Measurements from ENCODE around the gene IPO4. TPM values are rescaled to one million over a fixed set of nuclear protein-coding genes. Genes with fewer than 3 reads are reported as not detected.

Gene IPO4
- total RNA-seq, 1 experiment from 2014 or later: 102 TPM

- H3K9ac ChIP-seq (ENCODE audit: low read length): no peak overlapping the region
- no TSS peak for BruUV-seq (replicated peaks)
- RAD21 ChIA-PET (ENCODE audit: low non-redundant PET in 1 of 2, low total read pairs in 2 of 2, uncharacterized antibody in 2 of 2, unreplicated experiment in 2 of 2): no interaction called here
These were observed 33.5 kb downstream of the IPO4 start for GRCh38 chr14:24155100-24155499.

GRCh38 chr14:24151404-24152080 is 37.1 kb downstream of the IPO4 start:
- Histone ChIP-seq H3K27ac (ENCODE audit: low read depth, low read length) (no peak overlapping the region), H4K20me1 (ENCODE audit: insufficient read depth) (no peaks in the 10 kb centered on the region), H3K4me3 (replicated peaks in 1 of 2; ENCODE audit: low read depth in 1 of 2, low read length in 2 of 2) (no peak overlapping the region), H3K4me1 (ENCODE audit: control insufficient read depth in 1 of 2, insufficient read depth in 2 of 2, low read length in 2 of 2) (peaks cover 5 to 7% of the 10 kb centered on the region in 2 experiments), H3K79me2 (ENCODE audit: insufficient read depth, low read length) (peaks cover 36% of the 10 kb centered on the region), H3K9me3 (ENCODE audit: control insufficient read depth in 1 of 2, insufficient read depth in 1 of 2, low read depth in 1 of 2, low read length in 2 of 2) (no peaks in the 10 kb centered on the region), H3K36me3 (ENCODE audit: control insufficient read depth in 1 of 2, insufficient read depth in 2 of 2, low read length in 2 of 2) (peaks cover 39 to 48% of the 10 kb centered on the region in 2 experiments), H3K4me2 (ENCODE audit: low read length) (no peak overlapping the region), H3K9me2 (ENCODE audit: insufficient read depth) (no peaks in the 10 kb centered on the region), H2AFZ (ENCODE audit: low read depth, low read length, poor library complexity, severe bottlenecking) (no peak overlapping the region), H3K9ac (ENCODE audit: low read length) (no peak overlapping the region), H3K27me3 (ENCODE audit: insufficient read depth, low read length) (no peaks in the 10 kb centered on the region)
- DNase-seq (ENCODE audit: low read depth, low spot score): no peak
- POLR2A ChIA-PET: interaction anchor here (1.8 kb wide), 1 partner anchor 10 kb away, joined by 4 read pairs; the partner anchor contains the start of gene EMC9
- CTCF ChIA-PET: no interaction called here
- BruUV-seq (replicated peaks): no TSS peak
- ATAC-seq: no peak
- intact Hi-C loops (cut with micrococcal nuclease): no loop called here
- RAD21 ChIA-PET (ENCODE audit: low non-redundant PET in 1 of 2, low total read pairs in 2 of 2, uncharacterized antibody in 2 of 2, unreplicated experiment in 2 of 2): no interaction called here
- TF ChIP-seq YY1 (IDR thresholded peaks at IDR 0.05; ENCODE audit: extremely low read depth, insufficient replicate concordance, low read depth, low read length) (no peak), ZFX (IDR thresholded peaks at IDR 0.05) (no peak), POLR2AphosphoS5 (IDR thresholded peaks at IDR 0.05; ENCODE audit: low read depth, low read length) (no peak), EZH2phosphoT487 (IDR thresholded peaks at IDR 0.05; ENCODE audit: borderline replicate concordance) (no peak), SP1 (IDR thresholded peaks at IDR 0.05; ENCODE audit: low read depth) (no peak), ELF1 (IDR thresholded peaks at IDR 0.05; ENCODE audit: borderline replicate concordance, low read depth) (no peak), EGR1 (IDR thresholded peaks at IDR 0.05; ENCODE audit: low read depth) (no peak), EZH2 (IDR thresholded peaks at IDR 0.05) (no peak), ZBTB33 (IDR thresholded peaks at IDR 0.05; ENCODE audit: extremely low read depth, insufficient replicate concordance, low read length) (no peak), CEBPB (IDR thresholded peaks at IDR 0.05; ENCODE audit: low read depth) (no peak), RAD21 (IDR thresholded peaks at IDR 0.05; ENCODE audit: low read depth) (no peak)

More at GRCh38 chr14:24155100-24155499, 33.5 kb downstream of the IPO4 start:
- H3K27ac ChIP-seq (ENCODE audit: low read depth, low read length): no peak overlapping the region
- no peaks in the 10 kb centered on the region for H4K20me1 ChIP-seq (ENCODE audit: insufficient read depth)
- H2AFZ ChIP-seq (ENCODE audit: low read depth, low read length, poor library complexity, severe bottlenecking): no peak overlapping the region
- no peaks in the 10 kb centered on the region for H3K27me3 ChIP-seq (ENCODE audit: insufficient read depth, low read length)
- ATAC-seq: no peak
- no peaks in the 10 kb centered on the region for H3K9me3 ChIP-seq (ENCODE audit: control insufficient read depth in 1 of 2, insufficient read depth in 1 of 2, low read depth in 1 of 2, low read length in 2 of 2)
- ChIA-PET CTCF (interaction anchor here (1.9 kb wide), 1 partner anchor 9 kb away, joined by 7 read pairs; the partner anchor contains the start of gene PSME2), POLR2A (interaction anchor here (1.0 kb wide), 1 partner anchor 41 kb away, joined by 3 read pairs; the partner anchor contains the start of gene DCAF11)
- peaks cover 8% of the 10 kb centered on the region; the same call in 1 of the 2 replicates for H3K79me2 ChIP-seq (ENCODE audit: insufficient read depth, low read length)
- H3K4me3 ChIP-seq (replicated peaks in 1 of 2; ENCODE audit: low read depth in 1 of 2, low read length in 2 of 2): no peak overlapping the region
- intact Hi-C loops (cut with micrococcal nuclease): no loop called here
- H3K4me2 ChIP-seq (ENCODE audit: low read length): no peak overlapping the region
- H3K4me1 ChIP-seq (ENCODE audit: control insufficient read depth in 1 of 2, insufficient read depth in 2 of 2, low read length in 2 of 2): peaks cover under 1% of the 10 kb centered on the region in 2 experiments; a peak in 2 of 4 replicates
- TF ChIP-seq CBX3 (IDR thresholded peaks at IDR 0.05; ENCODE audit: low read depth) (no peak), CEBPB (IDR thresholded peaks at IDR 0.05; ENCODE audit: low read depth) (no peak), FOSL1 (IDR thresholded peaks at IDR 0.05; ENCODE audit: low read depth) (no peak), ZNF274 (IDR thresholded peaks at IDR 0.05; ENCODE audit: low read depth, low read length) (no peak), EGR1 (IDR thresholded peaks at IDR 0.05; ENCODE audit: low read depth) (no peak), POLR2A (IDR thresholded peaks at IDR 0.05; ENCODE audit: borderline replicate concordance, extremely low read depth, insufficient read depth, insufficient read length) (no peak), MAX (IDR thresholded peaks at IDR 0.05) (no peak)
- no peaks in the 10 kb centered on the region for H3K9me2 ChIP-seq (ENCODE audit: insufficient read depth)
- DNase-seq (ENCODE audit: low read depth, low spot score): no peak
- peaks cover 46 to 57% of the 10 kb centered on the region in 2 experiments for H3K36me3 ChIP-seq (ENCODE audit: control insufficient read depth in 1 of 2, insufficient read depth in 2 of 2, low read length in 2 of 2)
